ENCODE results near the gene EYA2. TPM values are rescaled to one million over a fixed set of nuclear protein-coding genes. Genes with fewer than 3 reads are reported as not detected.

Gene EYA2
- total and polyA plus RNA-seq, 2 donors (not counting 3 experiments of a cell fraction or from before 2014, with no cell fraction given), result not detected

DNA sequence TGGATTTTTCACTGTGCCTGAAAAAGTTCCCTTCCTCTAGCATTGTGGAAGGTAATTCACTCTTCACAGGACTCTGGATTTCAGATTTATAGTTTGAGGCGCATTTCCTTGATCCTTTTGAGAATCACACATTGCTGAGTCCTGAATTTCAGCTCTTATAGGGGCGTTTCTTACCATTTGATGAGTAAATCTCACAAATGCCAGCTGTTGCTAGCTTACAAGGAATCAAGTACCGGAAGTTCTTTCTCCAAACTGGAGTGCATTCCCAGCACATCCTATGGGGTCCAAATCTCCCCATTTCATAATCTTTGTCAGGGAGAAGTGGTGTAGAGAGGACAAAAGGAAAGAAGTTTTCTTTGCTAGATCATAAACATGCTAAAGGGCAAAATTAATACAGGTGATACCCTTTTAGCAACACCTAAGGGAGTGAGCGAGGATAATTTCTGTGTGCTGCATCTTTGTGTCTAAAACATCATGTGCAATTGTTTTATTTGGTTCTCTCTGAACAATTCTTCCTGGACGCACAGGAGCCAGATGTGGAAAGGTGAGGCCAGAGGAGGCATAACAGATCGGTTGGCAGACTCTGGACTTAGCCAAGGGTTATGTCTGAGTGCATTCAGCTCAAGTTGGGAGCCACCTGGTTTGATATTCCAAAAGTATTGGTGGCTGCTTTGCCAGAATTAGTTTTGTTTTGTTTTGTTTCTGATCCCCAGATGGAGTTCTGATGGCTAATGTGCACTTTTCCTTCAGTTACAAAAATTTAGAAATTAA, 37.4 kb upstream of the EYA2 start:
- FAIRE-seq (no peak), DNase-seq (ENCODE audit: low read depth, low spot score) (no peak)
- no peaks in the 10 kb centered on the region for H3K4me1 ChIP-seq (ENCODE audit: control insufficient read depth, extremely low read depth, insufficient read depth, low read length)
- H3K27ac ChIP-seq (ENCODE audit: insufficient read depth, low read depth, low read length), result no peak overlapping the region
- H3K79me2 ChIP-seq (ENCODE audit: control insufficient read depth, insufficient read depth, low read length), result no peaks in the 10 kb centered on the region
- H3K4me3 ChIP-seq (replicated peaks in 1 of 3; ENCODE audit: insufficient read depth in 1 of 3, low read depth in 1 of 3, low read length in 3 of 3), result no peak overlapping the region
- H3K9me1 ChIP-seq (replicated peaks; ENCODE audit: control insufficient read depth, extremely low read depth, insufficient read depth, low read length), result no peaks in the 10 kb centered on the region
- intact Hi-C loops (cut with micrococcal nuclease) (no loop called here), dilution Hi-C loops (cut with MboI; ENCODE audit: extremely low pct_ligation_motif_present, low sequenced_read_pairs) (no loop called here)
- H3K9me3 ChIP-seq (replicated peaks; ENCODE audit: control insufficient read depth, insufficient read depth, low read length), result no peaks in the 10 kb centered on the region
- TF ChIP-seq GATA2 (IDR thresholded peaks at IDR 0.05; ENCODE audit: insufficient read depth, insufficient read length, low read depth, low read length) (no peak), FOS (IDR thresholded peaks at IDR 0.05; ENCODE audit: borderline replicate concordance, insufficient read depth, low read length) (no peak)
- no peaks in the 10 kb centered on the region for H4K20me1 ChIP-seq (replicated peaks; ENCODE audit: control insufficient read depth, extremely low read depth, insufficient read depth, low read length)
- no peak overlapping the region for H2AFZ ChIP-seq (ENCODE audit: low read depth, low read length)
- BruUV-seq (replicated peaks), result no TSS peak
- POLR2A ChIA-PET, result no interaction called here
- CTCF ChIA-PET, result no interaction called here
- no peak overlapping the region for H3K9ac ChIP-seq (replicated peaks; ENCODE audit: extremely low read depth, insufficient read depth, low read length)
- no peaks in the 10 kb centered on the region for H3K36me3 ChIP-seq (ENCODE audit: control insufficient read depth in 2 of 2, extremely low read depth in 1 of 2, insufficient read depth in 2 of 2, low read length in 2 of 2)
- H3K4me2 ChIP-seq (ENCODE audit: insufficient read depth, low read length), result no peak overlapping the region
- H3K27me3 ChIP-seq (ENCODE audit: control insufficient read depth in 2 of 2, insufficient read depth in 2 of 2, low read length in 2 of 2), result no peaks in the 10 kb centered on the region

DNA sequence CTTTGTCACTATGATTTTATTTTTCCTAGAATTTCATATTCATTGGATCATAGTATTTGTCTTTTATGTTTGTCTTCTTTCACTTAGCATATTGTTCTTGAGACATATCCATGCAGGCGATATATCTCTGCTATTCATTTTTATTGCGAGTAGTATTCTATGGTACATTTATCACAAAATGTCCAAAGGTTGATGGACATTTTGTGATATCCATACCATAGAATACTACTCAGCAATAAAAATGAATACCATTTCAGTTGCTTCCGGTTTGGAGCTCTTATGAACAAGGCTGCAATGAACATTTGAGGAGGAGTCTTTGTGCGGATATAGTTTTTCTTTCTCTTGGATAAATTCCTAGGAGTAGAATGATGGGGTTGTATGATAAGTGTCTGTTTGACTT, 28.8 kb upstream of the EYA2 start:
- Histone ChIP-seq H3K27me3 (ENCODE audit: control insufficient read depth in 2 of 2, insufficient read depth in 2 of 2, low read length in 2 of 2) (no peaks in the 10 kb centered on the region), H2AFZ (ENCODE audit: low read depth, low read length) (no peak overlapping the region), H3K9ac (replicated peaks; ENCODE audit: extremely low read depth, insufficient read depth, low read length) (no peak overlapping the region), H3K4me3 (replicated peaks in 1 of 3; ENCODE audit: insufficient read depth in 1 of 3, low read depth in 1 of 3, low read length in 3 of 3) (no peak overlapping the region), H3K4me1 (ENCODE audit: control insufficient read depth, extremely low read depth, insufficient read depth, low read length) (no peaks in the 10 kb centered on the region), H3K27ac (ENCODE audit: insufficient read depth, low read depth, low read length) (no peak overlapping the region), H4K20me1 (replicated peaks; ENCODE audit: control insufficient read depth, extremely low read depth, insufficient read depth, low read length) (no peaks in the 10 kb centered on the region), H3K4me2 (ENCODE audit: insufficient read depth, low read length) (no peak overlapping the region), H3K36me3 (ENCODE audit: control insufficient read depth in 2 of 2, extremely low read depth in 1 of 2, insufficient read depth in 2 of 2, low read length in 2 of 2) (no peaks in the 10 kb centered on the region), H3K79me2 (ENCODE audit: control insufficient read depth, insufficient read depth, low read length) (no peaks in the 10 kb centered on the region), H3K9me3 (replicated peaks; ENCODE audit: control insufficient read depth, insufficient read depth, low read length) (no peaks in the 10 kb centered on the region), H3K9me1 (replicated peaks; ENCODE audit: control insufficient read depth, extremely low read depth, insufficient read depth, low read length) (no peaks in the 10 kb centered on the region)
- dilution Hi-C loops (cut with MboI; ENCODE audit: extremely low pct_ligation_motif_present, low sequenced_read_pairs), result no loop called here
- intact Hi-C loops (cut with micrococcal nuclease), result no loop called here
- BruUV-seq (replicated peaks), result no TSS peak
- CTCF ChIA-PET, result interaction anchor here (0.8 kb wide), 1 partner anchor 13 kb away, joined by 3 read pairs; no protein-coding TSS in a partner anchor
- DNase-seq (ENCODE audit: low read depth, low spot score), result no peak
- POLR2A ChIA-PET, result no interaction called here
- no peak for FAIRE-seq
- TF ChIP-seq FOS (IDR thresholded peaks at IDR 0.05; ENCODE audit: borderline replicate concordance, insufficient read depth, low read length), result no peak
- no peak for TF ChIP-seq POLR2AphosphoS5 (IDR thresholded peaks at IDR 0.05; ENCODE audit: insufficient read depth, low read depth, low read length)
- TF ChIP-seq, protein P1, sequence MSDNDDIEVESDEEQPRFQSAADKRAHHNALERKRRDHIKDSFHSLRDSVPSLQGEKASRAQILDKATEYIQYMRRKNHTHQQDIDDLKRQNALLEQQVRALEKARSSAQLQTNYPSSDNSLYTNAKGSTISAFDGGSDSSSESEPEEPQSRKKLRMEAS (IDR thresholded peaks at IDR 0.05; ENCODE audit: insufficient read depth, insufficient read length), result no peak
- no peak for TF ChIP-seq POLR2A (IDR thresholded peaks at IDR 0.05; ENCODE audit: low read depth, low read length)
- no peak for TF ChIP-seq JUN (IDR thresholded peaks at IDR 0.05; ENCODE audit: borderline replicate concordance, insufficient read depth, insufficient read length, low read depth)
- TF ChIP-seq MYC (IDR thresholded peaks at IDR 0.05; ENCODE audit: low read depth, low read length), result no peak
- TF ChIP-seq GATA2 (IDR thresholded peaks at IDR 0.05; ENCODE audit: insufficient read depth, insufficient read length, low read depth, low read length), result no peak
- no peak for TF ChIP-seq EZH2 (IDR thresholded peaks at IDR 0.05; ENCODE audit: borderline replicate concordance, low read depth, low read length, severe bottlenecking)
- TF ChIP-seq CTCF (IDR thresholded peaks at IDR 0.05; ENCODE audit: extremely low read depth in 1 of 2, insufficient read depth in 1 of 2, low read depth in 1 of 2, low read length in 2 of 2), result no peak

Measured in endothelial cell of umbilical vein (primary cell).